GM10248 (cell line): ENCODE data around the gene KDM5C.

Source experiments
- CTCF ChIA-PET: fragments of 300-600 bp; sonication (Branson Sonifier 250); formaldehyde crosslinking; extraction: SDS; loops from one replicate; lab custom pipeline; 2021; ENCODE audit warnings: antibody characterized with exemption; lab: Yijun Ruan, JAX
- POLR2A ChIA-PET: fragments of 350-650 bp; sonication (Branson Sonifier 250); formaldehyde crosslinking; extraction: SDS; loops from one replicate; lab custom pipeline; 2020; ENCODE audit warnings: antibody characterized with exemption; lab: Yijun Ruan, JAX
- DNase-seq: peaks from one replicate; pipeline ENCODE4 v3.0.0; 2012; ENCODE audit errors: extremely low spot score
- CTCF ChIP-seq: IDR thresholded peaks from 2 replicates; pipeline ENCODE4 v1.5.1; 2012; ENCODE audit warnings: mild to moderate bottlenecking, low read depth; ENCODE audit errors: extremely low read depth, missing control alignments, control extremely low read depth

The KDM5C gene

GRCh38 chrX:53265771-53266574 is 41.0 kb upstream of the KDM5C start:
- CTCF ChIA-PET, result interaction anchor here (1.0 kb wide), 1 partner anchor 22 kb away, joined by 3 read pairs; no protein-coding TSS in a partner anchor

GRCh38 chrX:53263597-53264094 is 38.6 kb upstream of the KDM5C start:
- ChIA-PET CTCF (no interaction called here), POLR2A (no interaction called here)
- DNase-seq, result no peak
- no peak for TF ChIP-seq CTCF

More at GRCh38 chrX:53265771-53266574, 41.0 kb upstream of the KDM5C start:
- POLR2A ChIA-PET, result no interaction called here
- DNase-seq, result no peak
- TF ChIP-seq CTCF, result no peak

GRCh38 chrX:53262918-53263394 is 37.9 kb upstream of the KDM5C start:
- DNase-seq, result no peak
- ChIA-PET POLR2A (no interaction called here), CTCF (interaction anchor here (1.0 kb wide), 1 partner anchor 21 kb away, joined by 4 read pairs; no protein-coding TSS in a partner anchor)
- no peak for TF ChIP-seq CTCF

GRCh38 chrX:53262189-53262917 is 37.3 kb upstream of the KDM5C start:
- no peak for TF ChIP-seq CTCF
- CTCF ChIA-PET, result interaction anchor here (1.0 kb wide), 1 partner anchor 22 kb away, joined by 4 read pairs; no protein-coding TSS in a partner anchor

GRCh38 chrX:53261355-53261972 is 36.5 kb upstream of the KDM5C start:
- no peak for DNase-seq
- ChIA-PET CTCF (no interaction called here), POLR2A (no interaction called here)
- no peak for TF ChIP-seq CTCF

More at GRCh38 chrX:53262189-53262917, 37.3 kb upstream of the KDM5C start:
- POLR2A ChIA-PET, result no interaction called here
- no peak for DNase-seq

- CTCF ChIA-PET, result no interaction called here
- POLR2A ChIA-PET, result no interaction called here
- TF ChIP-seq CTCF, result no peak
- DNase-seq, result no peak
Observed at GRCh38 chrX:53260836-53261235, 35.8 kb upstream of the KDM5C start.
